Hypothalamus (tissue), 51 donors: ENCODE results near the gene JARID2.

ENCODE experiments used
- DNase-seq, 51 donors: peaks; one replicate each; lab custom pipeline; 2025; lab: John Stamatoyannopoulos, UW

Gene JARID2

GRCh38 chr6:15263780-15264374, 18.0 kb downstream of the JARID2 start:
- no peak for DNase-seq

GRCh38 chr6:15264412-15264811, 18.5 kb downstream of the JARID2 start:
- DNase-seq, result no peak

GRCh38 chr6:15264902-15265761, 19.3 kb downstream of the JARID2 start:
- peak in 33 of 51 donors; percentile 8 to 89 (median 50) for DNase-seq

GRCh38 chr6:15265787-15266186, 19.9 kb downstream of the JARID2 start:
- DNase-seq, result peak in 1 of 51 donors; percentile 47

GRCh38 chr6:15266423-15266996, 20.6 kb downstream of the JARID2 start:
- DNase-seq, result peak in 5 of 51 donors; percentile 9 to 39 (median 23)

- DNase-seq, result no peak
Measured at GRCh38 chr6:15267221-15267620, 21.4 kb downstream of the JARID2 start.

- peak in 2 of 51 donors; percentile 29 to 60 for DNase-seq
Measured at GRCh38 chr6:15268137-15268908, 22.5 kb downstream of the JARID2 start.

- no peak for DNase-seq
Measured at GRCh38 chr6:15269011-15269410, 23.1 kb downstream of the JARID2 start.

GRCh38 chr6:15269619-15270018, 23.8 kb downstream of the JARID2 start:
- DNase-seq, result no peak

- DNase-seq, result no peak
Measured at GRCh38 chr6:15270402-15270801, 24.5 kb downstream of the JARID2 start.

- DNase-seq, result no peak
Measured at GRCh38 chr6:15272562-15272961, 26.7 kb downstream of the JARID2 start.

GRCh38 chr6:15274692-15275387, 29.0 kb downstream of the JARID2 start:
- no peak for DNase-seq

GRCh38 chr6:15276036-15276985, 30.4 kb downstream of the JARID2 start:
- no peak for DNase-seq

GRCh38 chr6:15279047-15279661, 33.3 kb downstream of the JARID2 start:
- DNase-seq, result no peak

- DNase-seq, result no peak
Measured at GRCh38 chr6:15280028-15280427, 34.2 kb downstream of the JARID2 start.

GRCh38 chr6:15280961-15281360, 35.1 kb downstream of the JARID2 start:
- DNase-seq, result no peak

- DNase-seq, result no peak
Measured at GRCh38 chr6:15282334-15282733, 36.5 kb downstream of the JARID2 start.

- DNase-seq, result no peak
Measured at GRCh38 chr6:15283986-15284361, 38.1 kb downstream of the JARID2 start.

GRCh38 chr6:15284743-15285142, 38.9 kb downstream of the JARID2 start:
- DNase-seq, result no peak
